ENCODE data around the gene CFAP74. TPM values are rescaled to one million over a fixed set of nuclear protein-coding genes. Genes with fewer than 3 reads are reported as not detected.

The CFAP74 gene
- total and polyA plus RNA-seq, 3 donors from 2014 or later, result 16.4 to 25.5 (median 24.9) TPM

DNA sequence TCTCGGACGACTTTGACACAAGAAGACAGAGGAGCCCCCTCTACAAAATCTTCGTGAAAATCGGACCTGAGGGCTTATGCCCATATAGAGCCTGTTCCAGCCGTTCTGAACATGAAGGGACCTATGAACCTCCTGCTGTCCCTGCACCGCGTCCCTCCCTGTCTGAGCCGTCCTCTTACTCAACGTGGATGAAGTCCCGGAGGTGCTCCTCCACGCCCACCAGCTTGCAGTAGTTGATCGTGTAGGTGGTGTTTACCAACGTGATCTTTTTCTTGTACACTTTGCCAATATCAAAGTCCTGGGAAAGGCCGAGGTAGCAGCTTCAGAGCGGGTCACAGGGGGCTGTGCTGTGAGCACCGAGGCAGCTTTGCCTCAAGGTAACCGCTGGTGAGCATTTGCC, 40.0 kb downstream of the CFAP74 start:
- intact Hi-C loops (cut with DNase I; ENCODE audit: low total_unique reads), result no loop called here
- WGBS, 2 donors, result 92 to 95% methylated on average over 17 of the region's 17 CpGs
- no peaks in the 10 kb centered on the region for H3K27me3 ChIP-seq

DNA sequence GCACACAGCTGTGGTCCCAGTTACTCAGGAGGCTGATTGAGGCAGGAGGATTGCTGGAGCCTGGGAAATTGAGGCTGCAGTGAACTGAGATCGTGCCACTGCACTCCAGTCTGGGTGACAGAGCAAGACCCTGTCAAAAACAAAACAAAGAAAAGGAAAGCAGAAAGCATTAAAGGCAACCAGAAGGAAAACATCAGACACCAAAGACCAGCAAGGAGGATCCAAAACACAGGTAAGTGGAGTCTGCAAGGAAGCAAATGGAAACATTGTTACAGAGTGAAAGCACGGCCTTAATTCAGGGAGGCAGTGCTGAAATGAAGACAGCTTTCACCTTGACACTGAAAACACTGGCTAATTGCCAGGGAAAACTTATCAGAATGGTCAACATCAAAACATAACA, 40.8 kb downstream of the CFAP74 start:
- 54 to 67% methylated on average over 2 of the region's 2 CpGs for WGBS, 2 donors
- no peak for DNase-seq
- Histone ChIP-seq H3K9me3 (no peaks in the 10 kb centered on the region), H3K4me1 (peaks cover 4% of the 10 kb centered on the region), H3K27ac (no peak overlapping the region), H3K36me3 (ENCODE audit: low read depth, missing control alignments) (no peaks in the 10 kb centered on the region), H3K4me3 (no peak overlapping the region), H3K27me3 (no peaks in the 10 kb centered on the region)
- TF ChIP-seq POLR2A (IDR thresholded peaks at IDR 0.05), result no peak
- TF ChIP-seq, protein P1, sequence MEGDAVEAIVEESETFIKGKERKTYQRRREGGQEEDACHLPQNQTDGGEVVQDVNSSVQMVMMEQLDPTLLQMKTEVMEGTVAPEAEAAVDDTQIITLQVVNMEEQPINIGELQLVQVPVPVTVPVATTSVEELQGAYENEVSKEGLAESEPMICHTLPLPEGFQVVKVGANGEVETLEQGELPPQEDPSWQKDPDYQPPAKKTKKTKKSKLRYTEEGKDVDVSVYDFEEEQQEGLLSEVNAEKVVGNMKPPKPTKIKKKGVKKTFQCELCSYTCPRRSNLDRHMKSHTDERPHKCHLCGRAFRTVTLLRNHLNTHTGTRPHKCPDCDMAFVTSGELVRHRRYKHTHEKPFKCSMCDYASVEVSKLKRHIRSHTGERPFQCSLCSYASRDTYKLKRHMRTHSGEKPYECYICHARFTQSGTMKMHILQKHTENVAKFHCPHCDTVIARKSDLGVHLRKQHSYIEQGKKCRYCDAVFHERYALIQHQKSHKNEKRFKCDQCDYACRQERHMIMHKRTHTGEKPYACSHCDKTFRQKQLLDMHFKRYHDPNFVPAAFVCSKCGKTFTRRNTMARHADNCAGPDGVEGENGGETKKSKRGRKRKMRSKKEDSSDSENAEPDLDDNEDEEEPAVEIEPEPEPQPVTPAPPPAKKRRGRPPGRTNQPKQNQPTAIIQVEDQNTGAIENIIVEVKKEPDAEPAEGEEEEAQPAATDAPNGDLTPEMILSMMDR (IDR thresholded peaks at IDR 0.05), result no peak
- intact Hi-C loops (cut with DNase I; ENCODE audit: low total_unique reads), result no loop called here

More for the DNA sequence above, 40.0 kb downstream of the CFAP74 start:
- Histone ChIP-seq H3K27ac (no peak overlapping the region), H3K9me3 (no peaks in the 10 kb centered on the region), H3K4me1 (peaks cover 4% of the 10 kb centered on the region), H3K36me3 (ENCODE audit: low read depth, missing control alignments) (no peaks in the 10 kb centered on the region), H3K4me3 (no peak overlapping the region)
- TF ChIP-seq POLR2A (IDR thresholded peaks at IDR 0.05), result no peak
- TF ChIP-seq, protein P1 (IDR thresholded peaks at IDR 0.05), result no peak
- DNase-seq, result no peak

DNA sequence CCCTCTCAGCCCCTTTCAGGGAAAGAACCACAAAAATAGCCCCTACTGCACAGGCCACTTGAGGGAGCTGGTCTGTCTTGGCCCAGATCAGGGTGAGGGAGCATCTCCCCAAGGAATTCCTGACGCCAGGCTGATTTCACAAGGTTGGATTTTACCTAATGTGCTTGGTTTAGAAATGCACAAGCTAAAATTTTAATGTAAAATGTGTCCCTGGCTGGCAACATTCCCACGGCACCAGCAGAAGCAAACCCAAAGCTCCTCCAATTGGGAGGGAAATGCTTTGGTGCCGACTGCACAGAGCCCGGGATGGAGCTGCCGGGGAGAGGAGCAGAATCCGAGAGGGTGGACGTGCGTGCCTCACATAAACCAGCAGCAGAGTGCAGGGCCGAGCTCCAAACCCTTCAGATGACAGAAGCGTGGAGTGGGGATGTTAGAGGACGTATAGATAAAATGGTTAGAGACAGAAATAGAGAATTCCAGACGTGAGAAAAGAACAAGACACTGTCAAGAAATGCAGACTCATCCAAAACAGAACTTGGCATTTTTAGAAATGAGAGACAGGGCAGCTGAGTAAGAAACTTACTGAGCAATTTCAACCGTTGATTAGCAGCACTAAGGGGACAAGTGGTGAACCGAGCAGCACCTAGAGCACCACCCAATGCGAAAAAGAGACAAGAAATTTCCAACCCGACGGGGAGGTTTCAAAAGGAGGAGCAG, 42.9 kb downstream of the CFAP74 start:
- Histone ChIP-seq H3K27ac (no peak overlapping the region), H3K4me1 (peaks cover 4% of the 10 kb centered on the region), H3K36me3 (ENCODE audit: low read depth, missing control alignments) (no peaks in the 10 kb centered on the region), H3K4me3 (no peak overlapping the region), H3K27me3 (no peaks in the 10 kb centered on the region), H3K9me3 (no peaks in the 10 kb centered on the region)
- no peak for DNase-seq
- TF ChIP-seq POLR2A (IDR thresholded peaks at IDR 0.05), result no peak
- TF ChIP-seq, protein P1 (IDR thresholded peaks at IDR 0.05), result no peak
- WGBS, 2 donors, result 65 to 72% methylated on average over 17 of the region's 17 CpGs
- intact Hi-C loops (cut with DNase I; ENCODE audit: low total_unique reads), result no loop called here

DNA sequence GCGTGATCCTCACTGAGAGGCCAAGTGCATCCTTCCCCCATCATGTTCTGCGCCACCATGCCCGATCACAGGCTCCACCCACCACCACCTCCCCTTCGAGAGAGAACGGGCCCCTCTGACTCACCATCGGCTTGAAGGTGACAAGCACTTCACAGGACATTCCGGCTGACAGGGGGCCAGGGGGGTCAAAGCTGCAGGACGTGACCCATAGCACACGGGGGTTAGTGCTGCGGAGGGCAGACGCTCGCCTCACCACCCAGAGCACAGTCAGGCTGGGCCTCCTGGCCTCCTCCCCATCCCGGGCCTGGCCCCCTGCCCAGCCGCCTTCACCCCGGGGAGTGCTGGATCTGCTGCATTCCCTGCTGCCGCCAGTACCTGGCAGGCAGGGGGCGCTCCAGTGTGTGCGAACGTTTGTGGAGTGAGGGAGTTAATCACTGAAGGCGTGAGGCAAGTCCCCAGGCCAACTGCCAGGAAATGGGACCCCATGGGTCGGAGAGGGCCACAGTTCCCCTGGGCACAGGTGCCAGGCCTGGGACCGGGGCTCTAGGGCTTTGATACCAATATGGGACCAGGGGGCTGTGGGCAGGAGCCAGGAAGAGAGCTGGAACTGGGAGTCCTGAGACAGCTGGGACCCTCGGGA, 43.6 kb downstream of the CFAP74 start:
- intact Hi-C loops (cut with DNase I; ENCODE audit: low total_unique reads), result no loop called here
- Histone ChIP-seq H3K4me1 (peaks cover 4% of the 10 kb centered on the region), H3K9me3 (no peaks in the 10 kb centered on the region), H3K36me3 (ENCODE audit: low read depth, missing control alignments) (no peaks in the 10 kb centered on the region), H3K27me3 (no peaks in the 10 kb centered on the region), H3K4me3 (no peak overlapping the region), H3K27ac (no peak overlapping the region)
- peak; percentile 90 for DNase-seq
- TF ChIP-seq POLR2A (IDR thresholded peaks at IDR 0.05), result no peak
- TF ChIP-seq, protein P1 (IDR thresholded peaks at IDR 0.05), result peak; percentile 77 to 91 (median 79)
- WGBS, 2 donors, result 26 to 27% methylated on average over 15 to 21 of the region's 23 CpGs

All from testis (tissue), 3 donors.